CD4-positive, alpha-beta T cell (primary cell): ENCODE results near the gene KCNQ1. TPM values are rescaled to one million over a fixed set of nuclear protein-coding genes. Genes with fewer than 3 reads are reported as not detected.

Experiments
- ATAC-seq: fragments of 200-7000 bp; cut with Tn5 transposase; one replicate; pipeline ENCODE4 v1.10.0; 2022; ENCODE audit warnings: mild to moderate bottlenecking; ENCODE audit not compliant: poor library complexity
- CTCF ChIA-PET: fragments of 350-600 bp; sonication (Branson Sonifier 250); formaldehyde crosslinking; loops from one replicate; lab custom pipeline; 2021; ENCODE audit warnings: antibody characterized with exemption, inconsistent platforms; lab: Charles Lee
- POLR2A ChIA-PET: fragments of 350-600 bp; sonication (Branson Sonifier 250); formaldehyde crosslinking; loops from one replicate; lab custom pipeline; 2021; ENCODE audit warnings: antibody characterized with exemption, inconsistent platforms; lab: Charles Lee
- DNase-seq, 14 experiments: peaks; one replicate each; pipeline ENCODE4 v3.0.0-alpha.2; 2013 to 2020; ENCODE audit warnings: mixed read lengths in 2 of 14
- H3K27ac ChIP-seq, 2 donors: one replicate each; pipeline versions ENCODE4 v1.5.1 to v1.7.0; 2013; ENCODE audit warnings: low read length in 2 of 2, low read depth in 1 of 2, mild to moderate bottlenecking in 1 of 2
- H3K27me3 ChIP-seq, 2 experiments: 1 replicate in 1 of 2; 2 replicates in 1 of 2; pipeline versions ENCODE4 v1.6.1 to v1.7.0; 2013; ENCODE audit warnings: low read length in 2 of 2, control low read depth in 1 of 2, mild to moderate bottlenecking in 1 of 2, moderate library complexity in 1 of 2; ENCODE audit not compliant: insufficient read depth in 2 of 2, control insufficient read depth in 1 of 2
- H3K36me3 ChIP-seq: one replicate; pipeline ENCODE4 v1.6.1; 2013; ENCODE audit warnings: low read length, control low read depth; ENCODE audit not compliant: insufficient read depth
- H3K4me1 ChIP-seq: one replicate; pipeline ENCODE4 v1.6.1; 2013; ENCODE audit warnings: low read length, control low read depth; ENCODE audit not compliant: insufficient read depth
- H3K4me3 ChIP-seq: one replicate; pipeline ENCODE4 v1.5.1; 2013; ENCODE audit warnings: mild to moderate bottlenecking, low read length, moderate library complexity
- H3K9me3 ChIP-seq, 2 experiments: 1 replicate in 1 of 2; 2 replicates in 1 of 2; pipeline versions ENCODE4 v1.6.1 to v1.7.0; 2013; ENCODE audit warnings: low read length in 2 of 2, mild to moderate bottlenecking in 2 of 2, control low read depth in 1 of 2, moderate library complexity in 1 of 2; ENCODE audit not compliant: control insufficient read depth in 1 of 2, insufficient read depth in 1 of 2
- H3K27ac Mint-ChIP-seq: one replicate; pipeline ENCODE4 v1.8.0; 2020; ENCODE audit warnings: mixed read lengths
- H3K27me3 Mint-ChIP-seq: one replicate; pipeline ENCODE4 v1.8.0; 2021; ENCODE audit warnings: mixed read lengths
- H3K36me3 Mint-ChIP-seq: one replicate; pipeline ENCODE4 v1.8.0; 2021; ENCODE audit warnings: low read depth, mixed read lengths
- H3K4me1 Mint-ChIP-seq: one replicate; pipeline ENCODE4 v1.8.0; 2021; ENCODE audit warnings: low read depth, mixed read lengths
- H3K4me3 Mint-ChIP-seq: one replicate; pipeline ENCODE4 v1.8.0; 2020; ENCODE audit warnings: mild to moderate bottlenecking, mixed read lengths
- H3K9me3 Mint-ChIP-seq: one replicate; pipeline ENCODE4 v1.8.0; 2020; ENCODE audit warnings: mixed read lengths
- intact Hi-C, 2 experiments: fragments of 100-400 bp; cut with DNase I in 1 of 2; cut with micrococcal nuclease in 1 of 2; formaldehyde crosslinking; loops; one replicate each; pipeline versions ENCODE4 v1.15.1 to v1.9.0; 2023 to 2025; cut with DNase I, micrococcal nuclease
- total RNA-seq, 174 experiments: library from RNA in 2 of 174; stranded (reverse) in 2 of 174; gene quantifications; one replicate each; pipeline ENCODE4 v1.2.3 and lab custom pipeline; 2021 to 2026
- TF ChIP-seq, protein P1 (sequence below): fragments of 200-600 bp; IDR thresholded peaks from one replicate; pipeline ENCODE4 v1.8.0; 2022; ENCODE audit warnings: antibody characterized with exemption, mild to moderate bottlenecking

KCNQ1 gene
- total RNA-seq, 2 experiments from 2014 or later: 31.3 to 33.1 TPM

DNA sequence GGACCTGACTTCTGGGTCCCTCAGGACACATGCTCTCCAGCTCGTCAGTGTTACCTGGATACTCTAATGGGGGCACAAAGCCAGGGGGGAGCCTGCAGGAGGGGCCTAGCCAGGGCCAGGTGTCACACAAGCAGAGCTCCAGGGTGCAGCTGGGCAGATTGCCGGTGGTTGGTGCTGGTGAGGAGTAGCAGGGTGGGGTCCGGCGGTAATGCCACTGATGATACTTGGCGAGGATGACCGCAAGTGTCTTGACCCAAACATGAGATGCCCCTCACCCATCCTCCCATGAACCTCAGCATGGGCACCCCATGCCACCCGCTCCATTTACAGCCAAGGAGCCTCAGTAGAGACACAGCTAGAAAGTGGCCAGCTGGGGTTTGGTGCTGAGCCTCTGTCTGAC lies 270.1 kb downstream of the KCNQ1 start:
- no peaks in the 10 kb centered on the region for H3K9me3 Mint-ChIP-seq
- CTCF ChIA-PET: no interaction called here
- POLR2A ChIA-PET: no interaction called here

GRCh38 chr11:2715716-2716350 lies 271.0 kb downstream of the KCNQ1 start:
- DNase-seq: no peak
- TF ChIP-seq, protein P1, sequence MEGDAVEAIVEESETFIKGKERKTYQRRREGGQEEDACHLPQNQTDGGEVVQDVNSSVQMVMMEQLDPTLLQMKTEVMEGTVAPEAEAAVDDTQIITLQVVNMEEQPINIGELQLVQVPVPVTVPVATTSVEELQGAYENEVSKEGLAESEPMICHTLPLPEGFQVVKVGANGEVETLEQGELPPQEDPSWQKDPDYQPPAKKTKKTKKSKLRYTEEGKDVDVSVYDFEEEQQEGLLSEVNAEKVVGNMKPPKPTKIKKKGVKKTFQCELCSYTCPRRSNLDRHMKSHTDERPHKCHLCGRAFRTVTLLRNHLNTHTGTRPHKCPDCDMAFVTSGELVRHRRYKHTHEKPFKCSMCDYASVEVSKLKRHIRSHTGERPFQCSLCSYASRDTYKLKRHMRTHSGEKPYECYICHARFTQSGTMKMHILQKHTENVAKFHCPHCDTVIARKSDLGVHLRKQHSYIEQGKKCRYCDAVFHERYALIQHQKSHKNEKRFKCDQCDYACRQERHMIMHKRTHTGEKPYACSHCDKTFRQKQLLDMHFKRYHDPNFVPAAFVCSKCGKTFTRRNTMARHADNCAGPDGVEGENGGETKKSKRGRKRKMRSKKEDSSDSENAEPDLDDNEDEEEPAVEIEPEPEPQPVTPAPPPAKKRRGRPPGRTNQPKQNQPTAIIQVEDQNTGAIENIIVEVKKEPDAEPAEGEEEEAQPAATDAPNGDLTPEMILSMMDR: no peak
- Histone ChIP-seq H3K9me3 (peaks cover 0 to 5% of the 10 kb centered on the region in 2 experiments), H3K27ac (no peak overlapping the region), H3K4me1 (no peaks in the 10 kb centered on the region), H3K36me3 (no peaks in the 10 kb centered on the region), H3K27me3 (no peaks in the 10 kb centered on the region), H3K4me3 (no peak overlapping the region)
- H3K4me1 Mint-ChIP-seq: no peaks in the 10 kb centered on the region
- no peak overlapping the region for H3K27ac Mint-ChIP-seq
- H3K9me3 Mint-ChIP-seq: no peaks in the 10 kb centered on the region
- ATAC-seq: no peak
- no peaks in the 10 kb centered on the region for H3K27me3 Mint-ChIP-seq
- CTCF ChIA-PET: no interaction called here
- peaks cover 5% of the 10 kb centered on the region for H3K36me3 Mint-ChIP-seq
- intact Hi-C loops: no loop called here
- POLR2A ChIA-PET: no interaction called here
- H3K4me3 Mint-ChIP-seq: no peak overlapping the region

More for the DNA sequence above, 270.1 kb downstream of the KCNQ1 start:
- H3K4me3 ChIP-seq: no peak overlapping the region
- TF ChIP-seq, protein P1: no peak
- H3K27me3 Mint-ChIP-seq: no peaks in the 10 kb centered on the region
- no peak for ATAC-seq
- intact Hi-C loops: no loop called here
- no peak for DNase-seq
- H3K36me3 ChIP-seq: no peaks in the 10 kb centered on the region
- H3K9me3 ChIP-seq: peaks cover 0 to 5% of the 10 kb centered on the region in 2 experiments
- H3K36me3 Mint-ChIP-seq: peaks cover 15% of the 10 kb centered on the region
- no peak overlapping the region for H3K27ac ChIP-seq
- no peaks in the 10 kb centered on the region for H3K4me1 Mint-ChIP-seq
- H3K4me1 ChIP-seq: no peaks in the 10 kb centered on the region
- H3K27me3 ChIP-seq: no peaks in the 10 kb centered on the region
- H3K27ac Mint-ChIP-seq: no peak overlapping the region
- H3K4me3 Mint-ChIP-seq: no peak overlapping the region

GRCh38 chr11:2716376-2717095 lies 271.7 kb downstream of the KCNQ1 start:
- Mint-ChIP-seq H3K4me3 (no peak overlapping the region), H3K9me3 (no peaks in the 10 kb centered on the region), H3K36me3 (no peaks in the 10 kb centered on the region), H3K4me1 (no peaks in the 10 kb centered on the region), H3K27me3 (no peaks in the 10 kb centered on the region), H3K27ac (no peak overlapping the region)
- H3K27ac ChIP-seq: no peak overlapping the region
- no peak for DNase-seq
- ChIA-PET CTCF (no interaction called here), POLR2A (no interaction called here)
- TF ChIP-seq, protein P1: no peak
- no peaks in the 10 kb centered on the region for H3K9me3 ChIP-seq
- intact Hi-C loops: no loop called here
- ATAC-seq: no peak
- no peak overlapping the region for H3K4me3 ChIP-seq
- no peaks in the 10 kb centered on the region for H3K27me3 ChIP-seq
- H3K36me3 ChIP-seq: no peaks in the 10 kb centered on the region
- no peaks in the 10 kb centered on the region for H3K4me1 ChIP-seq
